HepG2 (cell line): ENCODE results near the gene HDAC10. TPM values are rescaled to one million over a fixed set of nuclear protein-coding genes. Genes with fewer than 3 reads are reported as not detected.
A peak's percentile ranks its signal among the peaks of the same experiment; 100 is the strongest.

Experiments
- CCDC6 ChIP-seq: sonication (generic); formaldehyde crosslinking; IDR thresholded peaks from 2 replicates; pipeline ENCODE4 v1.8.1; 2022; ENCODE audit warnings: mild to moderate bottlenecking, missing genetic modification reagents, moderate library complexity
- CENPX ChIP-seq: sonication (generic); formaldehyde crosslinking; IDR thresholded peaks from 2 replicates; pipeline ENCODE4 v1.9.0; 2021; ENCODE audit warnings: mild to moderate bottlenecking, missing genetic modification reagents, moderate library complexity
- EZH2 ChIP-seq: conservative IDR thresholded peaks from 2 replicates; pipeline ENCODE4 v1.6.1; 2012; ENCODE audit warnings: mild to moderate bottlenecking, low read depth, low read length, moderate library complexity
- FOXO4 ChIP-seq: sonication (generic); formaldehyde crosslinking; conservative IDR thresholded peaks from 2 replicates; pipeline ENCODE4 v1.8.1; 2023; ENCODE audit warnings: missing genetic modification reagents
- HHEX ChIP-seq: IDR thresholded peaks from 2 replicates; pipeline ENCODE4 v1.6.1; 2016; ENCODE audit warnings: control low read depth
- HIC2 ChIP-seq: sonication (generic); formaldehyde crosslinking; IDR thresholded peaks from 2 replicates; pipeline ENCODE4 v1.9.0; 2022; ENCODE audit warnings: low read depth, missing genetic modification reagents
- HNRNPLL ChIP-seq: fragments of 200-400 bp; formaldehyde crosslinking; IDR thresholded peaks from 2 replicates; pipeline ENCODE4 v1.6.1; 2017; ENCODE audit warnings: mild to moderate bottlenecking, low read depth, low read length; ENCODE audit not compliant: poor library complexity, severe bottlenecking
- KAT2B ChIP-seq: fragments of 150-350 bp; IDR thresholded peaks from 2 replicates; pipeline ENCODE4 v1.6.1; 2014; ENCODE audit warnings: low read depth, low read length, borderline replicate concordance
- KLF13 ChIP-seq: sonication (generic); formaldehyde crosslinking; IDR thresholded peaks from 2 replicates; pipeline ENCODE4 v1.4.0; 2020; ENCODE audit warnings: mild to moderate bottlenecking, missing genetic modification reagents
- REPIN1 ChIP-seq: sonication (generic); formaldehyde crosslinking; IDR thresholded peaks from 2 replicates; pipeline ENCODE4 v1.8.0; 2022; ENCODE audit warnings: missing genetic modification reagents, low read depth, mild to moderate bottlenecking, borderline replicate concordance
- SP2 ChIP-seq: sonication (generic); formaldehyde crosslinking; IDR thresholded peaks from 2 replicates; pipeline ENCODE4 v1.5.1; 2020; ENCODE audit warnings: mild to moderate bottlenecking, missing genetic modification reagents
- TGIF2 ChIP-seq: IDR thresholded peaks from 2 replicates; pipeline ENCODE4 v1.6.1; 2016; ENCODE audit warnings: control low read depth, missing compliant biosample characterization
- ZNF616 ChIP-seq: sonication (generic); formaldehyde crosslinking; IDR thresholded peaks from 2 replicates; pipeline ENCODE4 v1.5.0; 2020; ENCODE audit warnings: low read depth, mild to moderate bottlenecking, missing genetic modification reagents
- ZNF766 ChIP-seq: sonication (generic); formaldehyde crosslinking; IDR thresholded peaks from 2 replicates; pipeline ENCODE4 v1.5.0; 2020; ENCODE audit warnings: missing genetic modification reagents, borderline replicate concordance
- ZNF788 ChIP-seq: sonication (generic); formaldehyde crosslinking; IDR thresholded peaks from 2 replicates; pipeline ENCODE4 v1.5.0; 2020; ENCODE audit warnings: mild to moderate bottlenecking, missing genetic modification reagents, borderline replicate concordance
- polyA plus RNA-seq, 8 experiments: library from polyadenylated mRNA; depleted of rRNA in 3 of 8; stranded (reverse) in 7 of 8; unstranded in 1 of 8; fragments of >200 nt; fragmentation: Illumina TruSeq in 4 of 8; extraction: Trizol in 4 of 8; gene quantifications; 2 replicates each; pipeline versions ENCODE4 v1.2.1 to v1.2.3, GENCODE V29; 2011 to 2016; ENCODE audit warnings: low read depth in 4 of 8, missing spikeins in 1 of 8, mixed read lengths in 1 of 8; ENCODE audit not compliant: insufficient read depth in 1 of 8
- total RNA-seq, 5 experiments: library from RNA; depleted of rRNA; stranded (reverse); fragments of >200 nt; fragmentation: Illumina TruSeq; extraction: Trizol; gene quantifications; 2 replicates each; pipeline ENCODE4 v1.2.3, GENCODE V29; 2016; ENCODE audit warnings: low read depth in 1 of 5
- TF ChIP-seq, protein P1 (sequence below): sonication (generic); formaldehyde crosslinking; IDR thresholded peaks from 2 replicates; pipeline ENCODE4; 2020; ENCODE audit warnings: missing genetic modification reagents, mild to moderate bottlenecking, borderline replicate concordance
- TF ChIP-seq, protein P2 (sequence below), 2 experiments: IDR thresholded peaks; 2 replicates each; pipeline ENCODE4 v1.6.1; 2011 to 2012; ENCODE audit warnings: low read length in 2 of 2, borderline replicate concordance in 1 of 2, low read depth in 1 of 2, mild to moderate bottlenecking in 1 of 2, moderate library complexity in 1 of 2
- TF ChIP-seq, protein P3 (sequence below): sonication (generic); formaldehyde crosslinking; IDR thresholded peaks from 2 replicates; pipeline ENCODE4 v1.8.0; 2022; ENCODE audit warnings: missing genetic modification reagents, mild to moderate bottlenecking, inconsistent platforms, borderline replicate concordance

The HDAC10 gene
- total and polyA plus RNA-seq, 2 of the 13 experiments (the other 11 are each of a cell fraction or from before 2014, with no cell fraction given) = 13.9 to 14.9 TPM

GRCh38 chr22:50199829-50200460 is 51.1 kb downstream of the HDAC10 start (continued):
- TF ChIP-seq HIC2 (CRISPR knock-in tag) (no peak), REPIN1 (no peak), CENPX (no peak), KAT2B (no peak), KLF13 (CRISPR knock-in tag) (no peak), ZNF616 (no peak), SP2 (0 out of 2 replicates have a peak, but pooled peaks have one; percentile 27), EZH2 (no peak), ZNF766 (CRISPR knock-in tag) (peak; percentile 8; the same call in 1 of the 2 replicates), TGIF2 (CRISPR knock-in tag) (no peak), CCDC6 (no peak), FOXO4 (CRISPR knock-in tag) (0 out of 2 replicates have a peak, but pooled peaks have one; percentile 38), ZNF788 (no peak), HHEX (CRISPR knock-in tag) (no peak), HNRNPLL (peak; percentile 16)
- TF ChIP-seq, protein P1, sequence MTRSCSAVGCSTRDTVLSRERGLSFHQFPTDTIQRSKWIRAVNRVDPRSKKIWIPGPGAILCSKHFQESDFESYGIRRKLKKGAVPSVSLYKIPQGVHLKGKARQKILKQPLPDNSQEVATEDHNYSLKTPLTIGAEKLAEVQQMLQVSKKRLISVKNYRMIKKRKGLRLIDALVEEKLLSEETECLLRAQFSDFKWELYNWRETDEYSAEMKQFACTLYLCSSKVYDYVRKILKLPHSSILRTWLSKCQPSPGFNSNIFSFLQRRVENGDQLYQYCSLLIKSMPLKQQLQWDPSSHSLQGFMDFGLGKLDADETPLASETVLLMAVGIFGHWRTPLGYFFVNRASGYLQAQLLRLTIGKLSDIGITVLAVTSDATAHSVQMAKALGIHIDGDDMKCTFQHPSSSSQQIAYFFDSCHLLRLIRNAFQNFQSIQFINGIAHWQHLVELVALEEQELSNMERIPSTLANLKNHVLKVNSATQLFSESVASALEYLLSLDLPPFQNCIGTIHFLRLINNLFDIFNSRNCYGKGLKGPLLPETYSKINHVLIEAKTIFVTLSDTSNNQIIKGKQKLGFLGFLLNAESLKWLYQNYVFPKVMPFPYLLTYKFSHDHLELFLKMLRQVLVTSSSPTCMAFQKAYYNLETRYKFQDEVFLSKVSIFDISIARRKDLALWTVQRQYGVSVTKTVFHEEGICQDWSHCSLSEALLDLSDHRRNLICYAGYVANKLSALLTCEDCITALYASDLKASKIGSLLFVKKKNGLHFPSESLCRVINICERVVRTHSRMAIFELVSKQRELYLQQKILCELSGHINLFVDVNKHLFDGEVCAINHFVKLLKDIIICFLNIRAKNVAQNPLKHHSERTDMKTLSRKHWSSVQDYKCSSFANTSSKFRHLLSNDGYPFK (CRISPR knock-in tag) = no peak
- TF ChIP-seq, protein P2, sequence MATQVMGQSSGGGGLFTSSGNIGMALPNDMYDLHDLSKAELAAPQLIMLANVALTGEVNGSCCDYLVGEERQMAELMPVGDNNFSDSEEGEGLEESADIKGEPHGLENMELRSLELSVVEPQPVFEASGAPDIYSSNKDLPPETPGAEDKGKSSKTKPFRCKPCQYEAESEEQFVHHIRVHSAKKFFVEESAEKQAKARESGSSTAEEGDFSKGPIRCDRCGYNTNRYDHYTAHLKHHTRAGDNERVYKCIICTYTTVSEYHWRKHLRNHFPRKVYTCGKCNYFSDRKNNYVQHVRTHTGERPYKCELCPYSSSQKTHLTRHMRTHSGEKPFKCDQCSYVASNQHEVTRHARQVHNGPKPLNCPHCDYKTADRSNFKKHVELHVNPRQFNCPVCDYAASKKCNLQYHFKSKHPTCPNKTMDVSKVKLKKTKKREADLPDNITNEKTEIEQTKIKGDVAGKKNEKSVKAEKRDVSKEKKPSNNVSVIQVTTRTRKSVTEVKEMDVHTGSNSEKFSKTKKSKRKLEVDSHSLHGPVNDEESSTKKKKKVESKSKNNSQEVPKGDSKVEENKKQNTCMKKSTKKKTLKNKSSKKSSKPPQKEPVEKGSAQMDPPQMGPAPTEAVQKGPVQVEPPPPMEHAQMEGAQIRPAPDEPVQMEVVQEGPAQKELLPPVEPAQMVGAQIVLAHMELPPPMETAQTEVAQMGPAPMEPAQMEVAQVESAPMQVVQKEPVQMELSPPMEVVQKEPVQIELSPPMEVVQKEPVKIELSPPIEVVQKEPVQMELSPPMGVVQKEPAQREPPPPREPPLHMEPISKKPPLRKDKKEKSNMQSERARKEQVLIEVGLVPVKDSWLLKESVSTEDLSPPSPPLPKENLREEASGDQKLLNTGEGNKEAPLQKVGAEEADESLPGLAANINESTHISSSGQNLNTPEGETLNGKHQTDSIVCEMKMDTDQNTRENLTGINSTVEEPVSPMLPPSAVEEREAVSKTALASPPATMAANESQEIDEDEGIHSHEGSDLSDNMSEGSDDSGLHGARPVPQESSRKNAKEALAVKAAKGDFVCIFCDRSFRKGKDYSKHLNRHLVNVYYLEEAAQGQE (IDR thresholded peaks at IDR 0.05; ENCODE audit: borderline replicate concordance in 1 of 2, low read depth in 1 of 2, low read length in 2 of 2) = no peak
- TF ChIP-seq, protein P3, sequence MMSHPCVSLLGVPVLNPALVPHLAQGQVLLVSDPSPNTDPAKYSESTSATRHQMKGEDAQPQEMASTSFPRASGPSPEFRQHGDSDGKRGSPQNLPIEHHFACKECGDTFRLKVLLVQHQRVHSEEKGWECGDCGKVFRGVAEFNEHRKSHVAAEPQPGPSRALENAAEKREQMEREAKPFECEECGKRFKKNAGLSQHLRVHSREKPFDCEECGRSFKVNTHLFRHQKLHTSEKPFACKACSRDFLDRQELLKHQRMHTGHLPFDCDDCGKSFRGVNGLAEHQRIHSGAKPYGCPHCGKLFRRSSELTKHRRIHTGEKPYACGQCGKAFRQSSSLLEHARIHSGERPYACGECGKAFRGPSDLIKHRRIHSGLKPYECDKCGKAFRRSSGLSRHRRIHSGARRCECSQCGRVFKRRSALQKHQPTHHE (CRISPR knock-in tag) = no peak
